Germinal center (tissue), 1 donor: ENCODE data around the gene SLC2A11.
"Not testable (repeated sequence)": the region's sequence is repeated elsewhere in the genome, so short reads cannot be mapped to it uniquely, and the experiment has no call there.

Experiments used
- DNase-seq: peaks from one replicate; pipeline ENCODE4 v3.0.0; 2012; ENCODE audit warnings: mixed read lengths, low spot score

Gene SLC2A11

DNA sequence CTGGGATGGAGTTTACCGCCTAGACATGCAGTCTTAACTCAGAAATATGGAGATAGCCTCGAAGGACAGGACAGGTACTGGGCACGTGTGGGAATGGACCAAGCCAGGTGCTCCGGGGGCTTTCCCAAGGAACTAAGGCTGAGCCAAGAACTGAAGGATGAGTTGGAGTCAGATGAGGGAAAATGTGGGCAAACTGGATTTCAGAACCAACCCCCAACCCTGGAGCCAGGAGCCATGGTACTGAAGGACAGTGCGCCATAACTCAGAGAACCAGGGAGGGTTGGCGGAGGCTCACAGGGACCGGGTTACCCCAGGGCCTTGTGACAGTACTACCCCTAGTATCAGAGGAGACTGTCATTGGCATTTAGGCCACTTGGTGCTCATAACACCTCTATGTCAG is 34.1 kb downstream of the SLC2A11 start:
- DNase-seq: no peak

- no peak for DNase-seq
These were observed 34.5 kb downstream of the SLC2A11 start for GRCh38 chr22:23892130-23892529.

GRCh38 chr22:23892706-23893105 is 35.0 kb downstream of the SLC2A11 start:
- DNase-seq: no peak

- DNase-seq: no peak
These were observed 35.7 kb downstream of the SLC2A11 start for GRCh38 chr22:23893121-23893944.

- DNase-seq: peak; percentile 97
These were observed 36.5 kb downstream of the SLC2A11 start, which contains the start of gene MIF for GRCh38 chr22:23893945-23894709. MIF (plus strand) TSS chr22:23894383; CDS start chr22:23894475, 92 bp downstream.

DNA sequence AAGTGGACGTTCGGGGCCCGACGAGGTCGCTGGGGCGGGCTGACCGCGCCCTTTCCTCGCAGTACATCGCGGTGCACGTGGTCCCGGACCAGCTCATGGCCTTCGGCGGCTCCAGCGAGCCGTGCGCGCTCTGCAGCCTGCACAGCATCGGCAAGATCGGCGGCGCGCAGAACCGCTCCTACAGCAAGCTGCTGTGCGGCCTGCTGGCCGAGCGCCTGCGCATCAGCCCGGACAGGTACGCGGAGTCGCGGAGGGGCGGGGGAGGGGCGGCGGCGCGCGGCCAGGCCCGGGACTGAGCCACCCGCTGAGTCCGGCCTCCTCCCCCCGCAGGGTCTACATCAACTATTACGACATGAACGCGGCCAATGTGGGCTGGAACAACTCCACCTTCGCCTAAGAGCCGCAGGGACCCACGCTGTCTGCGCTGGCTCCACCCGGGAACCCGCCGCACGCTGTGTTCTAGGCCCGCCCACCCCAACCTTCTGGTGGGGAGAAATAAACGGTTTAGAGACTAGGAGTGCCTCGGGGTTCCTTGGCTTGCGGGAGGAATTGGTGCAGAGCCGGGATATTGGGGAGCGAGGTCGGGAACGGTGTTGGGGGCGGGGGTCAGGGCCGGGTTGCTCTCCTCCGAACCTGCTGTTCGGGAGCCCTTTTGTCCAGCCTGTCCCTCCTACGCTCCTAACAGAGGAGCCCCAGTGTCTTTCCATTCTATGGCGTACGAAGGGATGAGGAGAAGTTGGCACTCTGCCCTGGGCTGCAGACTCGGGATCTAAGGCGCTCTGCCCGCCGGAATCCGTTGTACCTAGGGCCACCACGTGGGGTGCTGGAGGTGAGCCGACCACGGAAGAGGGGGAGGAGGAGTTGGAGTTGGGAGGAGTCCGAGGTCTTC is 37.3 kb downstream of the SLC2A11 start:
- peak; percentile 85 for DNase-seq

GRCh38 chr22:23895599-23896144 is 38.0 kb downstream of the SLC2A11 start:
- DNase-seq: no peak

DNA sequence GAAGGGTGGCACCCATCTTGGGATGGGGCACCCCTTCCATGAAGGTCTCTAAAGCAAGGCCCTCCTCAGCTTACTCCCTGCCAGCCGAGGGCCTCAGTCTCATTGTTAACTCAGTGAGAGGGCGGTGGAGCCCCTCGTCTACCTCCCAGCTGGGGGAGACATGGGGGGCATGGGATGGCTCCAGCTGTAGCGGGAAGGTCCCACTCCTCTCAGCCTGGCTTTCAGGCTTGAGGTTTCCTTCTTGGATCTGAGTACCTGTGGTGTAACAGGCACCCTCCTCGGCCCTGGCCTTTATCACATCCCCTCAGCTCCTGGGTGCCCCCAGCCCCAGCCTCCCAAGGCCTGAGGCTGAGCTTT is 38.5 kb downstream of the SLC2A11 start:
- no peak for DNase-seq

GRCh38 chr22:23896523-23897186 is 39.0 kb downstream of the SLC2A11 start:
- no peak for DNase-seq

DNA sequence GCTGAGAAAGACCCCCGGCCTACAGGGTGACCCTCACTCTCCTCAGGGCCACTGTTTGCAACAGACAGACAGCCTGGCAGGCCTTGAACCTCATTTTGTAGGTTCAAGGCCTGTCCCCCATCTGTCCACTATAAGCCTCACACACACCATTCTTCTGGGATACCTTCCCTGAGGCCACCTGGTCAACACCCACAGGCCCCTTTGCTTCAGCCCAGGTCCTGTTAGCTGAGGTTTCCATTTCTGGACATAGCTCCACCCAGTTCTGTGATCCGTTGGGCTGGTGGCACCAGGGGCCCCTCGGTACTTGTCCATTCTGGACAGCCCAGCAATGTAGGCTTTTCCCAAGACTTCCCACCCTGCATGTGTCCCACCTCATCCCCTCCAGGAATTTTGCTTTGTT is 39.6 kb downstream of the SLC2A11 start:
- DNase-seq: no peak

DNA sequence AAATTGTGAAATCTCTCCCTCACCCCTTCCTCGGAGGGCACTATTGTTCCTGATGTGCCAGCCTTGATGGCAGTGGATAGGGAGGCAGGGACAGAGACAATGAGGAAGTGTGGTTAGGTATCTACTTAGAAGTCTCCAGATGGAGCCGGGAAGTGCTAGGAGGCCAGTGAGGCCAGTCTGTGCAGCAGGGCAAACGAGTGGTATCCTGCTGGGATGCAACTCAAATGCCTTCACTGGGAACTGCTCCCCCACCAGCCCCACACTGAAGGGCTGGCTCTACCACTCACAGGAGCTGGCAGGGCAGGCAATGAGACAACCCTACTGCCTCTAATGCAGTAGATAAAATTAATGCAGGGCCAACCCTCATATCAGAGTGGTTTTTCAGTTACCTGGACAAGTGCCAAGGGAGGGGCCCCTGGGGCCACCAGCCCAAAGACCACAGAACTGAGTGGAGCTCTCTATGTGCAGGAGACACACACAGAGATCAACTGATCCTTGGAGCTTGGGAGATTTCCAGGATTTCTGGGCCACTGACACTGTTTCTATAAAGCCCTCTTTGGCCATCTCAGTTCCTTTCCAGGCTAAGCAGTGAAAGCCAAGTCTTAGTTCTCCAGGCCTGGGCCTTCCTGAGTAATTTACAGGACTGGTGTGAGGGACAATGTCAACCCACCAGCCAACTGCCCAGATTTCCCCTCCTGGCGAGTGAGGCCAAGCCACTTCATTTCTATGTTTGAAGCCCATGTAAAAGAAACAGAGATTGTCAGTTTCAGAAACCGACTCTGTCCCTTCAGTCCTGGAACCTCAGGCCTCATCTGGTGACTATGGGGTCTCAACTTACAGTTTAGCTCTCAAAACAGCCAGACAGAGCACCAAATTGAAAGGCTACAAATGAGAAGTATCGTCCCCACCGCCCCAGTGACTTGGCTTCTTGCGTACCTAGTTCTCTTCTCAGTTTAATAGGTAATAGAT is 40.6 kb downstream of the SLC2A11 start:
- no peak for DNase-seq

GRCh38 chr22:23899042-23899745 is 41.5 kb downstream of the SLC2A11 start:
- DNase-seq: no peak

DNA sequence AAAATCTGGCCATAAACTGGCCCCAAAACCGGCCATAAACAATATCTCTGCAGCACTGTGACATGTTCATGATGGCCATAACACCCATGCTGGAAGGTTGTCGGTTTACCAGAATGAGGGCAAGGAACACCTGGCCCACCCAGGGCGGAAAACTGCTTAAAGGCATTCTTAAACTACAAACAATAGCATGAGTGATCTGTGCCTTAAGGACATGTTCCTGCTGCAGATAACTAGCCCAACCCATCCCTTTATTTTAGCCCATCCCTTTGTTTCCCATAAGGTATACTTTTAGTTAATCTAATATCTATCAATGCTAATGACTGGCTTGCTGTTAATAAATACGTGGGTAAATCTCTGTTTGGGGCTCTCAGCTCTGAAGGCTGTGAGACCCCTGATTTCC is 42.6 kb downstream of the SLC2A11 start:
- not testable (repeated sequence) for DNase-seq

- DNase-seq: no peak
These were observed 43.9 kb downstream of the SLC2A11 start for GRCh38 chr22:23901600-23901999.

GRCh38 chr22:23903328-23903971 is 45.8 kb downstream of the SLC2A11 start:
- no peak for DNase-seq

DNA sequence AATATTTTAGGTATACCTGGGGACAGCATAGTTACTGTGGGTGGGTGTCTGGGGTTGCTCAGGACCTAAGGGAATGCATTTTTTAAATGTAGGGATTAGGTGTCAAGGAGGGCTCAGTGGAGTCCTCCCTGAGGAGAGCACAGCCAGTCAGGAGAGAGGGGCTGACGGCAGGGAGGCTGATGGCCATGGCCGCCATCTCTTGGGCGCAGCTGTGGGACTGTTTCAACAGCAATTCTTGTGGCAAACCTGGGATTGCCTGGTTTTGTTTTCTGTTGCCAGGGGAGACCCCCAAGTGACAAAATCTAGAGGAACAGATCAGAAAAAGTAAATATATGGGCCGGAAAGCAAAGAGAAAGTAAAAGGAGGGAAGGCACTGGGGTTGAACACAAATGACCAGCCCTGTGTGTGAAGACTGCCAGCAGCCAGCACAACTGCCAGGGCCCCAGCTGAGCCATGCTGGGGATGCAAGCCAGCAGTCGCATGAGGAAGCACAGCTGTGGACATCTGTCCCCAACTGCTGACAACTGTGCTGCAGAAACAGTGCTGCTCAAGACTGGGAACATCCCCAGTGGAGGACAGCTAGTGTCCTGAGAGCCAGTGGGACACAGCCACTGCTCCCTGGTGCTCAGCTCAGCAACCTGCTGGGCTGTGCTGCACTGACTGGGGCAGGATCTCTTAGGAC is 47.0 kb downstream of the SLC2A11 start:
- DNase-seq: no peak

GRCh38 chr22:23906641-23907040 is 49.0 kb downstream of the SLC2A11 start:
- no peak for DNase-seq

GRCh38 chr22:23907423-23907822 is 49.7 kb downstream of the SLC2A11 start:
- not testable (repeated sequence) for DNase-seq
